ENCODE results near the gene DERA.

- no peak for TF ChIP-seq CTCF (IDR thresholded peaks at IDR 0.05)
- TF ChIP-seq POLR2A (IDR thresholded peaks at IDR 0.05) = no peak
- TF ChIP-seq POLR2AphosphoS5 (IDR thresholded peaks at IDR 0.05) = no peak
Observed at GRCh38 chr12:15863372-15863771, 47.8 kb upstream of the DERA start.
